ENCODE measurements around the gene REPIN1. TPM values are rescaled to one million over a fixed set of nuclear protein-coding genes. Genes with fewer than 3 reads are reported as not detected.

The REPIN1 gene
- total RNA-seq, 1 donor = 57.5 TPM

DNA sequence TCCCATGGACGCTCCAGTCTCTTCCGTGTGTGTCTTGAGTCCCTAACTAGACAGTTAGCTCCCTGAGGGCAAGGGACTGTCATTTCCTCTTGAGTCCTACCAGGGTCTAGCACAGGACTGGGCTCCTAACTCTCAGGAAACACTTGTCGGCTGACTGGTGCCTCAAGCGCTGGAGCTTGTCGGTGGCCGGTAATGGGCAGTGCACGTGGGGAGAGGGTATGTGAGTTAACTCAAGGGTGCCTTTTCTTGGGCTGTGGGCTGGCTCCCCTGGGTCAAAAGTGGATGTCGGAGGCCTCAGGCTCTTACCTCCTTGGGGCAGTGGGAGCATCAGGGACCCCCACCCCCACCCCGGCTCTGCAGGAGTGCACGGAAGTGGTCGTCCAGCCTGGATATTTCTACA is 43.4 kb downstream of the REPIN1 start:
- no peaks in the 10 kb centered on the region for H3K36me3 ChIP-seq (ENCODE audit: insufficient read depth, low read length)
- no peak overlapping the region for H3K4me2 ChIP-seq (ENCODE audit: insufficient read depth, low read length)
- no peaks in the 10 kb centered on the region for H3K27me3 ChIP-seq (ENCODE audit: insufficient read depth, low read length)
- no peak overlapping the region for H2AFZ ChIP-seq (ENCODE audit: low read length)
- no peak overlapping the region for H3K27ac ChIP-seq (ENCODE audit: low read depth, low read length)
- H3K9me3 ChIP-seq (ENCODE audit: low read depth, low read length) = no peaks in the 10 kb centered on the region
- H4K20me1 ChIP-seq (ENCODE audit: insufficient read depth, low read length) = no peaks in the 10 kb centered on the region
- TF ChIP-seq, protein P1, sequence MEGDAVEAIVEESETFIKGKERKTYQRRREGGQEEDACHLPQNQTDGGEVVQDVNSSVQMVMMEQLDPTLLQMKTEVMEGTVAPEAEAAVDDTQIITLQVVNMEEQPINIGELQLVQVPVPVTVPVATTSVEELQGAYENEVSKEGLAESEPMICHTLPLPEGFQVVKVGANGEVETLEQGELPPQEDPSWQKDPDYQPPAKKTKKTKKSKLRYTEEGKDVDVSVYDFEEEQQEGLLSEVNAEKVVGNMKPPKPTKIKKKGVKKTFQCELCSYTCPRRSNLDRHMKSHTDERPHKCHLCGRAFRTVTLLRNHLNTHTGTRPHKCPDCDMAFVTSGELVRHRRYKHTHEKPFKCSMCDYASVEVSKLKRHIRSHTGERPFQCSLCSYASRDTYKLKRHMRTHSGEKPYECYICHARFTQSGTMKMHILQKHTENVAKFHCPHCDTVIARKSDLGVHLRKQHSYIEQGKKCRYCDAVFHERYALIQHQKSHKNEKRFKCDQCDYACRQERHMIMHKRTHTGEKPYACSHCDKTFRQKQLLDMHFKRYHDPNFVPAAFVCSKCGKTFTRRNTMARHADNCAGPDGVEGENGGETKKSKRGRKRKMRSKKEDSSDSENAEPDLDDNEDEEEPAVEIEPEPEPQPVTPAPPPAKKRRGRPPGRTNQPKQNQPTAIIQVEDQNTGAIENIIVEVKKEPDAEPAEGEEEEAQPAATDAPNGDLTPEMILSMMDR (IDR thresholded peaks at IDR 0.05; ENCODE audit: extremely low read depth, low read depth, low read length) = no peak
- H3K4me1 ChIP-seq (ENCODE audit: insufficient read depth, low read length) = no peaks in the 10 kb centered on the region
- no peaks in the 10 kb centered on the region for H3K79me2 ChIP-seq (ENCODE audit: insufficient read depth, low read length)
- no peak overlapping the region for H3K4me3 ChIP-seq (ENCODE audit: insufficient read depth, low read length)
- peak; percentile 55 for DNase-seq (ENCODE audit: insufficient read length, low spot score, missing footprints)

DNA sequence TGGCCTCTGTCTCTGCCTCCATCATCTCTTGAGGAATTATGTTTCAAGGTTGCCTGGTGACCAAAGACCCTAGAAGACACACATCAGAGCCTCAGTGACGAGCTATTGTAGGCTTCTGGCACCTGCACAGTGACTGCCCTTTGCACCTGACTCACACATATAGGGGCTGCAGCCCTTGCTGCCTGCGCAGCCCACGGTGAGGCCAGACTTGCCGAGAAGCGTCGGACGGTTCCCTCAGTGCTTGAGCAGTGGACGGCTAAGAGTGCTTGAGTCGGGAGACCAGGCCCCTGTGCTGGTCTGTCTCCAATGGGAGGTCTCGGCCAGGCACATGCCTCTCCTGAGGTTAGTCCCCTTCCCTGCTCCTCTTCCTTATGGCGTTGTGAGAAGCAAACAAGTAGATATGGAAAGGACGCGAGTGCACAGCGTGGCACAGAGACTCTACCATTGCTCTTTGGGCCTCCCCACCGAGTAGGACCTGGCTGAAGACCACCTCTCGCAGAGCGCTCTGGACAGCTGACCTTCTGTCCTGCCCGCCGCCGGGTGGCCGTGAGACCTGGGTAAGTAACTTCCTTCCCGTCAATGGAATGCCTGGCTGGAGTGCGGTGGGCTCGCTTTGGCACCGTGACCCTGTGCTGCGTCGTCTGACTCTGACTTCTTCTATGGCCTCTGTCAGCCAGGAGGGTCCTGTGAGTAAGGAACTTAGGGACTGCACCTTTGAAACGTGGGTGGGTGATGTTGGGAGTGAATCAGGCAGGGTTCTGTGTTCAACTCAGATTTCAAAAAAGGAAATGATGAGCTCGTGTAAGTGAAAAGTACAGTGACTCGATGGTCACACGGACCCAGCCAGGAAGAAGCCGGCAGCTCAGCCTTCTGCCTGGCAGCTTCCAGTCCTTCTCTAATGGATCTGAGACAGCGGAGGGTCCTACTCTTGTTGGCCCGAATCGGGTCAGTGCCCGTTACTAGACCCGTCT is 44.2 kb downstream of the REPIN1 start:
- H4K20me1 ChIP-seq (ENCODE audit: insufficient read depth, low read length) = no peaks in the 10 kb centered on the region
- H3K4me3 ChIP-seq (ENCODE audit: insufficient read depth, low read length) = no peak overlapping the region
- H3K4me1 ChIP-seq (ENCODE audit: insufficient read depth, low read length) = no peaks in the 10 kb centered on the region
- peak; percentile 68 for DNase-seq (ENCODE audit: insufficient read length, low spot score, missing footprints)
- TF ChIP-seq, protein P1 (IDR thresholded peaks at IDR 0.05; ENCODE audit: extremely low read depth, low read depth, low read length) = no peak
- H3K4me2 ChIP-seq (ENCODE audit: insufficient read depth, low read length) = no peak overlapping the region
- no peaks in the 10 kb centered on the region for H3K27me3 ChIP-seq (ENCODE audit: insufficient read depth, low read length)
- H2AFZ ChIP-seq (ENCODE audit: low read length) = no peak overlapping the region
- H3K79me2 ChIP-seq (ENCODE audit: insufficient read depth, low read length) = no peaks in the 10 kb centered on the region
- H3K36me3 ChIP-seq (ENCODE audit: insufficient read depth, low read length) = no peaks in the 10 kb centered on the region
- no peaks in the 10 kb centered on the region for H3K9me3 ChIP-seq (ENCODE audit: low read depth, low read length)
- H3K27ac ChIP-seq (ENCODE audit: low read depth, low read length) = no peak overlapping the region

DNA sequence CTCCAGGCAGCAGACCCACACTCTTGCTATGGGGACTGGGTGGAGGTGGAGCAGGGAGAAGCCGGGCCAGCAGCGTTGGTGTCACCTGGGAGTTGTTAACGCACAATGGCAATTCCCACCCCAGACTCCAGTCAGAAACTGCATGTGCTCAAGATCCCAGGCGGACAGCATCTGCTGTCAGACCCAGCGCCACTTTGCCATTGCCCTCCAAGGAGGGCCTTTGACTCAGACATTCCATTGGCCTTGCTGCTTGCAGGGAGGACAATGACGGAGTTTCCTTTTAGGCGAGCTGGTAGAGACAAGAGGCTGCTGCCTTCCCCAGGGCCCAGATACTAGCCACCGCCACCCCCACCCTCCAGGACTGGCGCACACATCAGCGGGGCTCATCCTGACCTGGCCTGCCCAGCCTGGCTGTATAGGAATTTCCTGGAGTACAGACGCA is 45.0 kb downstream of the REPIN1 start:
- peak; percentile 64 for DNase-seq (ENCODE audit: insufficient read length, low spot score, missing footprints)

More for the DNA sequence above, 45.0 kb downstream of the REPIN1 start:
- no peak overlapping the region for H3K27ac ChIP-seq (ENCODE audit: low read depth, low read length)
- H3K36me3 ChIP-seq (ENCODE audit: insufficient read depth, low read length) = no peaks in the 10 kb centered on the region
- no peaks in the 10 kb centered on the region for H3K79me2 ChIP-seq (ENCODE audit: insufficient read depth, low read length)
- no peaks in the 10 kb centered on the region for H3K9me3 ChIP-seq (ENCODE audit: low read depth, low read length)
- H4K20me1 ChIP-seq (ENCODE audit: insufficient read depth, low read length) = no peaks in the 10 kb centered on the region
- no peaks in the 10 kb centered on the region for H3K4me1 ChIP-seq (ENCODE audit: insufficient read depth, low read length)
- H2AFZ ChIP-seq (ENCODE audit: low read length) = no peak overlapping the region
- TF ChIP-seq, protein P1 (IDR thresholded peaks at IDR 0.05; ENCODE audit: extremely low read depth, low read depth, low read length) = no peak
- H3K4me3 ChIP-seq (ENCODE audit: insufficient read depth, low read length) = no peak overlapping the region
- H3K27me3 ChIP-seq (ENCODE audit: insufficient read depth, low read length) = no peaks in the 10 kb centered on the region
- H3K4me2 ChIP-seq (ENCODE audit: insufficient read depth, low read length) = no peak overlapping the region
